Endodermal cell (in vitro differentiated cells): Measurements from ENCODE around the gene COL1A1. TPM values are rescaled to one million over a fixed set of nuclear protein-coding genes. Genes with fewer than 3 reads are reported as not detected.

Experiments
- DNase-seq: peaks from one replicate; pipeline ENCODE4 v3.0.0-alpha.2; 2017
- H3K27ac ChIP-seq: 2 replicates; pipeline ENCODE4 v1.5.1; 2013; ENCODE audit warnings: mild to moderate bottlenecking, low read depth, low read length, moderate library complexity
- H3K27me3 ChIP-seq: 2 replicates; pipeline ENCODE4 v1.6.1; 2013; ENCODE audit warnings: mild to moderate bottlenecking, low read length, moderate library complexity; ENCODE audit not compliant: insufficient read depth, control insufficient read depth, poor library complexity, severe bottlenecking
- H3K36me3 ChIP-seq: 2 replicates; pipeline ENCODE4 v1.7.0; 2013; ENCODE audit warnings: mild to moderate bottlenecking, low read length, moderate library complexity; ENCODE audit not compliant: control insufficient read depth, insufficient read depth
- H3K4me1 ChIP-seq: one replicate; pipeline ENCODE4 v1.7.0; 2013; ENCODE audit warnings: low read length; ENCODE audit not compliant: control insufficient read depth, insufficient read depth
- H3K4me3 ChIP-seq: 2 replicates; pipeline ENCODE4 v1.5.1; 2013; ENCODE audit warnings: mild to moderate bottlenecking, low read length, moderate library complexity
- H3K9ac ChIP-seq: 2 replicates; pipeline ENCODE4 v1.6.1; 2013; ENCODE audit warnings: mild to moderate bottlenecking, low read length, moderate library complexity; ENCODE audit not compliant: poor library complexity, severe bottlenecking; ENCODE audit errors: extremely low read depth
- H3K9me3 ChIP-seq: 2 replicates; pipeline ENCODE4 v1.6.1; 2013; ENCODE audit warnings: mild to moderate bottlenecking, low read length, moderate library complexity; ENCODE audit not compliant: control insufficient read depth
- H3K27ac Mint-ChIP-seq: 2 replicates; pipeline ENCODE4 v1.8.0; 2020; ENCODE audit warnings: mixed read lengths
- H3K27me3 Mint-ChIP-seq: 2 replicates; pipeline ENCODE4 v1.8.0; 2021; ENCODE audit warnings: mild to moderate bottlenecking, mixed read lengths; ENCODE audit not compliant: insufficient read depth
- H3K36me3 Mint-ChIP-seq: 2 replicates; pipeline ENCODE4 v1.8.0; 2020; ENCODE audit warnings: low read depth, mixed read lengths
- H3K4me1 Mint-ChIP-seq: 2 replicates; pipeline ENCODE4 v1.8.0; 2020; ENCODE audit warnings: mixed read lengths
- H3K4me3 Mint-ChIP-seq: 2 replicates; pipeline ENCODE4 v1.8.0; 2020; ENCODE audit warnings: mild to moderate bottlenecking, moderate library complexity, mixed read lengths
- H3K9me3 Mint-ChIP-seq: 2 replicates; pipeline ENCODE4 v1.8.0; 2020; ENCODE audit warnings: mild to moderate bottlenecking, mixed read lengths
- WGBS, 2 experiments: methylation state at CpG; one replicate each; pipeline versions ENCODE4 v1.1.5 to v1.1.7; 2013; ENCODE audit warnings: missing lambda C conversion rate in 2 of 2, mixed read lengths in 1 of 2; ENCODE audit not compliant: insufficient coverage in 1 of 2, insufficient read length in 1 of 2; 5-methylcytosine and 5-hydroxymethylcytosine counted together
- total RNA-seq, 2 donors: library from RNA; stranded (reverse); fragmentation: NEBNext Ultra II Directional in 1 of 2; extraction: Animal tissue kit (Norgen Biotek cat#: 25700) in 1 of 2; gene quantifications; 2 replicates in 1 of 2; 3 replicates in 1 of 2; pipeline ENCODE4 v1.2.1, GENCODE V29; 2021
- TF ChIP-seq, protein P1 (sequence below): fragments of 200-600 bp; sonication (generic); conservative IDR thresholded peaks from 2 replicates; pipeline ENCODE4 v1.5.0; 2021; ENCODE audit warnings: antibody characterized with exemption, mild to moderate bottlenecking

COL1A1 gene
- total RNA-seq, 2 donors from 2014 or later: 62.2 to 85.6 TPM

GRCh38 chr17:50154604-50155003, 46.8 kb downstream of the COL1A1 start:
- no peaks in the 10 kb centered on the region for H3K36me3 Mint-ChIP-seq
- Histone ChIP-seq H3K4me3 (no peak overlapping the region), H3K27ac (no peak overlapping the region), H3K9ac (no peak overlapping the region), H3K4me1 (peaks cover 8% of the 10 kb centered on the region), H3K27me3 (no peaks in the 10 kb centered on the region), H3K9me3 (no peaks in the 10 kb centered on the region), H3K36me3 (no peaks in the 10 kb centered on the region)
- peaks cover 5% of the 10 kb centered on the region for H3K4me1 Mint-ChIP-seq
- no peaks in the 10 kb centered on the region for H3K9me3 Mint-ChIP-seq
- no peak for DNase-seq
- H3K4me3 Mint-ChIP-seq: no peak overlapping the region
- no peak overlapping the region for H3K27ac Mint-ChIP-seq
- TF ChIP-seq, protein P1, sequence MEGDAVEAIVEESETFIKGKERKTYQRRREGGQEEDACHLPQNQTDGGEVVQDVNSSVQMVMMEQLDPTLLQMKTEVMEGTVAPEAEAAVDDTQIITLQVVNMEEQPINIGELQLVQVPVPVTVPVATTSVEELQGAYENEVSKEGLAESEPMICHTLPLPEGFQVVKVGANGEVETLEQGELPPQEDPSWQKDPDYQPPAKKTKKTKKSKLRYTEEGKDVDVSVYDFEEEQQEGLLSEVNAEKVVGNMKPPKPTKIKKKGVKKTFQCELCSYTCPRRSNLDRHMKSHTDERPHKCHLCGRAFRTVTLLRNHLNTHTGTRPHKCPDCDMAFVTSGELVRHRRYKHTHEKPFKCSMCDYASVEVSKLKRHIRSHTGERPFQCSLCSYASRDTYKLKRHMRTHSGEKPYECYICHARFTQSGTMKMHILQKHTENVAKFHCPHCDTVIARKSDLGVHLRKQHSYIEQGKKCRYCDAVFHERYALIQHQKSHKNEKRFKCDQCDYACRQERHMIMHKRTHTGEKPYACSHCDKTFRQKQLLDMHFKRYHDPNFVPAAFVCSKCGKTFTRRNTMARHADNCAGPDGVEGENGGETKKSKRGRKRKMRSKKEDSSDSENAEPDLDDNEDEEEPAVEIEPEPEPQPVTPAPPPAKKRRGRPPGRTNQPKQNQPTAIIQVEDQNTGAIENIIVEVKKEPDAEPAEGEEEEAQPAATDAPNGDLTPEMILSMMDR: no peak
- H3K27me3 Mint-ChIP-seq: peaks cover 8% of the 10 kb centered on the region
- WGBS, 2 experiments: 100% methylated on average over 1 of the region's 1 CpG; no CpG with 5 or more reads in 1 of the 2 experiments

- Histone ChIP-seq H3K9me3 (no peaks in the 10 kb centered on the region), H3K27ac (no peak overlapping the region), H3K9ac (no peak overlapping the region), H3K36me3 (no peaks in the 10 kb centered on the region), H3K4me3 (no peak overlapping the region), H3K27me3 (no peaks in the 10 kb centered on the region), H3K4me1 (peaks cover 8% of the 10 kb centered on the region)
- WGBS, 2 experiments: 91 to 96% methylated on average over 11 to 15 of the region's 16 CpGs
- peaks cover 5% of the 10 kb centered on the region for H3K4me1 Mint-ChIP-seq
- no peak overlapping the region for H3K4me3 Mint-ChIP-seq
- no peak overlapping the region for H3K27ac Mint-ChIP-seq
- H3K27me3 Mint-ChIP-seq: peaks cover 5% of the 10 kb centered on the region
- DNase-seq: no peak
- no peaks in the 10 kb centered on the region for H3K36me3 Mint-ChIP-seq
- no peaks in the 10 kb centered on the region for H3K9me3 Mint-ChIP-seq
- TF ChIP-seq, protein P1: no peak
Observed at GRCh38 chr17:50153650-50154575, 47.5 kb downstream of the COL1A1 start.

DNA sequence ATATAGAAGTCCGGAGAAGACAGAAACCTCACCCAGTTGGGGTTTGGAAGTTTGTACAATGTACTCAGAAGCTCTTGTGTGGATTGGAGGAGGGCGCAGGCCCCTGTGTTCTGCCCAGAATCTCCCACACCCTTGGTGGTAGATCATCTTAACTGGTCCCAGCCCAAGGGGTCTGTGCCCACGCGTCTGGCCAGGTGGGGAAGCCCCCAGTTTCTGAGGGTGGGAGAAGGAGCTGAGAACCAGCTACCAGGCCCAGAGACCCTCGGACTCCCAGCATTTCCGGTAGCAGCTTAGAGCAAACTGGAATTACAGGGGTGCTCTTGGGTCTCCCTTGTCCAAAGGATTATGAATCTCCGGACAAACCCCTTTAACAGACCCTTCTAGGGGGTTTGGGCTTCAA, 48.7 kb downstream of the COL1A1 start:
- Histone ChIP-seq H3K9ac (no peak overlapping the region), H3K9me3 (no peaks in the 10 kb centered on the region), H3K36me3 (no peaks in the 10 kb centered on the region), H3K27me3 (no peaks in the 10 kb centered on the region), H3K27ac (no peak overlapping the region), H3K4me1 (peaks cover 13% of the 10 kb centered on the region), H3K4me3 (peak overlapping the region; percentile 76)
- Mint-ChIP-seq H3K9me3 (no peaks in the 10 kb centered on the region), H3K36me3 (no peaks in the 10 kb centered on the region), H3K4me1 (peaks cover 11% of the 10 kb centered on the region), H3K27ac (no peak overlapping the region), H3K27me3 (peaks cover 5% of the 10 kb centered on the region), H3K4me3 (no peak overlapping the region)
- WGBS, 2 experiments: 85 to 100% methylated on average over 1 to 6 of the region's 7 CpGs
- TF ChIP-seq, protein P1: no peak
- DNase-seq: no peak
